Epithelial cell of proximal tubule (primary cell): Measurements from ENCODE around the gene TRA2A. TPM values are rescaled to one million over a fixed set of nuclear protein-coding genes. Genes with fewer than 3 reads are reported as not detected.
A peak's percentile ranks its signal among the peaks of the same experiment; 100 is the strongest.

ENCODE experiments used
- DNase-seq: peaks from one replicate; pipeline ENCODE4 v3.0.0-alpha.2; 2011; ENCODE audit warnings: low read depth
- H3K4me3 ChIP-seq: 2 replicates; pipeline ENCODE4 v1.5.1; 2011; ENCODE audit warnings: low read depth, mild to moderate bottlenecking, low read length
- total RNA-seq: library from RNA; depleted of rRNA; stranded (reverse); fragments of >200 nt; gene quantifications from 2 replicates; pipeline ENCODE4 v1.2.3, GENCODE V29; 2015
- TF ChIP-seq, protein P1 (sequence below): conservative IDR thresholded peaks from 2 replicates; pipeline ENCODE4 v1.5.1; 2012; ENCODE audit warnings: low read depth, mild to moderate bottlenecking, low read length

The TRA2A gene
- total RNA-seq: 23.1 and 28.7 TPM in 2 replicates

DNA sequence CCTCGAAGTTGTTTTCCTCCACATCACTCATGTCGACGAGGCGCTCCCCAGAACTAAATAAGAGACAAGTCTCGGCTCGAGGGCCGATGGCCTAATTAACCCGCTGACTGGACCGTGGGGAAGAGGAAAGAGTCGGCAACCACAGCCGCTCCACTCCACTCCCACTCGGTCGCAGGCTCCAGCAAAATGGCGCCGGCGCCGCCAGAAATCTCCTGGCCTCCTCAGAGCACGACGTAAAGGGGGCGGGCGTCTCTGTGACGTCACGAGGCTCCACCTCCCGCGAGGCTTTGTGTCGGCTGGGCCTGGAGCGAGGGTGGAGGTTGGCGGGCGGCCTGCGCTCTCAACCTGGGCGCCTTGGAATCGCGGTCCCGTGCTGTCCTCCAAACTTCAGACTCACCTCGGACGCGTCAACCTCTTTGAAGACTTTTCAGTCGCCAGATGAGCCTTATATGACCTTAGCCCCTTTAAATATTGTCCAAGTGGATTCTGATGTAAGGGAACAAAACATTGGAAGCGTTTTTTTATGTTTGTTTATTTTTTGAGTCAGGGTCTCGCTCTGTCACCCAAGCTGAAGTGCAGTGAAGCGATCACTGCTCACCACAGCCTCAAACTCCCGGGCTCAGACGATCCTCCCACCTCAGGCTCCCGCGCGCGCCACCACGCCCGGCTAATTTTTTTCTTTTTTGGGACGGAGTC, at the start of gene TRA2A:
TSS of gene TRA2A (minus strand) at position 188 of the 696 bp plus-strand sequence. CDS start at position 31, 157 bp downstream.
- H3K4me3 ChIP-seq: peak within 1 kb of the TSS; percentile 92
- peak; percentile 56 for DNase-seq
- TF ChIP-seq, protein P1, sequence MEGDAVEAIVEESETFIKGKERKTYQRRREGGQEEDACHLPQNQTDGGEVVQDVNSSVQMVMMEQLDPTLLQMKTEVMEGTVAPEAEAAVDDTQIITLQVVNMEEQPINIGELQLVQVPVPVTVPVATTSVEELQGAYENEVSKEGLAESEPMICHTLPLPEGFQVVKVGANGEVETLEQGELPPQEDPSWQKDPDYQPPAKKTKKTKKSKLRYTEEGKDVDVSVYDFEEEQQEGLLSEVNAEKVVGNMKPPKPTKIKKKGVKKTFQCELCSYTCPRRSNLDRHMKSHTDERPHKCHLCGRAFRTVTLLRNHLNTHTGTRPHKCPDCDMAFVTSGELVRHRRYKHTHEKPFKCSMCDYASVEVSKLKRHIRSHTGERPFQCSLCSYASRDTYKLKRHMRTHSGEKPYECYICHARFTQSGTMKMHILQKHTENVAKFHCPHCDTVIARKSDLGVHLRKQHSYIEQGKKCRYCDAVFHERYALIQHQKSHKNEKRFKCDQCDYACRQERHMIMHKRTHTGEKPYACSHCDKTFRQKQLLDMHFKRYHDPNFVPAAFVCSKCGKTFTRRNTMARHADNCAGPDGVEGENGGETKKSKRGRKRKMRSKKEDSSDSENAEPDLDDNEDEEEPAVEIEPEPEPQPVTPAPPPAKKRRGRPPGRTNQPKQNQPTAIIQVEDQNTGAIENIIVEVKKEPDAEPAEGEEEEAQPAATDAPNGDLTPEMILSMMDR: no peak

GRCh38 chr7:23570592-23571200, 38.9 kb upstream of the TRA2A start:
- H3K4me3 ChIP-seq: no peak overlapping the region
- peak; percentile 25 for DNase-seq
- TF ChIP-seq, protein P1: peak; percentile 96

GRCh38 chr7:23558303-23558702, 26.5 kb upstream of the TRA2A start:
- H3K4me3 ChIP-seq: no peak overlapping the region
- no peak for DNase-seq
- TF ChIP-seq, protein P1: no peak

DNA sequence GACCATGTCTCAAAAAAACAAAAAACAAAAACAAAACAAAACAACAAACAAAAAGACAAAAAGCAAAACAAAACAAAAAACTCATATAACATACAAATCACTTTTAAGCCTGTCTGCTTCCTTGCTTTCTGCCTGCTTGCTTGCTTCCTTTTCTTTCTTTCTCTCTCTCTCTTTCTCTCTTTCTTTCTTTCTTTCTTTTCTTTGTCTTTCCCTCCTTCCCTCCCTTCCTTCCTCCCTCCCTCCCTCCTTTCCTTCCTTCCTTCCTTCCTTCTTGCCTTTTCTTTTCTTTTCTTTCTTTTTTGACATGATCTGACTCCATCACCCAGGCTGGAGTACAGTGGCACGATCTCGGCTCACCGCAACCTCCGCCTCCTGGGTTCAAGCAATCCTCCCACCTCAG, 15.9 kb upstream of the TRA2A start:
- no peak overlapping the region for H3K4me3 ChIP-seq
- TF ChIP-seq, protein P1: no peak
- DNase-seq: no peak

GRCh38 chr7:23546897-23547572, 15.3 kb upstream of the TRA2A start:
- no peak overlapping the region for H3K4me3 ChIP-seq
- TF ChIP-seq, protein P1: peak; percentile 97
- peak; percentile 64 for DNase-seq

GRCh38 chr7:23545493-23545892, 13.7 kb upstream of the TRA2A start:
- H3K4me3 ChIP-seq: no peak overlapping the region
- DNase-seq: no peak
- TF ChIP-seq, protein P1: no peak
